GM20000 (cell line): ENCODE data around the gene ECI2.

Experiments used
- DNase-seq: peaks from one replicate; pipeline ENCODE4 v3.0.0; 2012; ENCODE audit warnings: low spot score
- CTCF ChIP-seq: IDR thresholded peaks from 2 replicates; pipeline ENCODE4 v1.5.1; 2012; ENCODE audit warnings: mild to moderate bottlenecking, control low read depth; ENCODE audit errors: extremely low read depth, missing control alignments

ECI2 gene

GRCh38 chr6:4129446-4129845 lies 5.9 kb downstream of the ECI2 start:
- TF ChIP-seq CTCF, result no peak
- DNase-seq, result no peak

- no peak for TF ChIP-seq CTCF
- no peak for DNase-seq
These were observed 6.6 kb downstream of the ECI2 start for GRCh38 chr6:4128748-4129147.

GRCh38 chr6:4128072-4128471 lies 7.3 kb downstream of the ECI2 start:
- DNase-seq, result no peak
- no peak for TF ChIP-seq CTCF

GRCh38 chr6:4125933-4126864 lies 9.2 kb downstream of the ECI2 start:
- no peak for DNase-seq
- no peak for TF ChIP-seq CTCF

- no peak for DNase-seq
- TF ChIP-seq CTCF, result no peak
These were observed 9.9 kb downstream of the ECI2 start for GRCh38 chr6:4125500-4125899.

GRCh38 chr6:4124351-4124750 lies 11.0 kb downstream of the ECI2 start:
- no peak for DNase-seq
- TF ChIP-seq CTCF, result no peak

- no peak for DNase-seq
- no peak for TF ChIP-seq CTCF
These were observed 19.6 kb downstream of the ECI2 start for GRCh38 chr6:4115741-4116140.
